GM12872 (cell line): Measurements from ENCODE around the gene DSEL.

ENCODE experiments used
- TF ChIP-seq, protein P1 (sequence below): IDR thresholded peaks from 3 replicates; pipeline ENCODE4 v1.5.1; 2011; ENCODE audit warnings: low read depth, mild to moderate bottlenecking, low read length, moderate library complexity; ENCODE audit not compliant: insufficient read depth

Gene DSEL

DNA sequence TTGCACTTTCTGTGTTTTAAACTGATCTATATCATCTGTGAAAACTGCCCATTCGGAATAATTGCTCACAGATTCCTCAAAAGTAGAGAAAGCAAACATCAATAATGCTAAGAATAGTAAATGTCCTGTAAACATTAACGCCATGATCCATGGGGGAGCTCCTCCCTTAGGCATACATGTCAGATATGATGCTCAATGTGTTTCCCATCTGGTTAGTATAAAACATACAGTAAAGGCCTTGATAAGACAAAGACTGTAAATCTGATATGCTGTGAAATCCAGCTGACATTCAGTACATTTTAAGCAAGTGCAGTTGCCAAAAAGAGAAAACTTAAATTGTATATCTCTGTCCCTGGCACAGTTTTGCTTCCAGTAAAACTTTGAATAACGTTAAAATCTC, 2.1 kb downstream of the DSEL start:
- TF ChIP-seq, protein P1, sequence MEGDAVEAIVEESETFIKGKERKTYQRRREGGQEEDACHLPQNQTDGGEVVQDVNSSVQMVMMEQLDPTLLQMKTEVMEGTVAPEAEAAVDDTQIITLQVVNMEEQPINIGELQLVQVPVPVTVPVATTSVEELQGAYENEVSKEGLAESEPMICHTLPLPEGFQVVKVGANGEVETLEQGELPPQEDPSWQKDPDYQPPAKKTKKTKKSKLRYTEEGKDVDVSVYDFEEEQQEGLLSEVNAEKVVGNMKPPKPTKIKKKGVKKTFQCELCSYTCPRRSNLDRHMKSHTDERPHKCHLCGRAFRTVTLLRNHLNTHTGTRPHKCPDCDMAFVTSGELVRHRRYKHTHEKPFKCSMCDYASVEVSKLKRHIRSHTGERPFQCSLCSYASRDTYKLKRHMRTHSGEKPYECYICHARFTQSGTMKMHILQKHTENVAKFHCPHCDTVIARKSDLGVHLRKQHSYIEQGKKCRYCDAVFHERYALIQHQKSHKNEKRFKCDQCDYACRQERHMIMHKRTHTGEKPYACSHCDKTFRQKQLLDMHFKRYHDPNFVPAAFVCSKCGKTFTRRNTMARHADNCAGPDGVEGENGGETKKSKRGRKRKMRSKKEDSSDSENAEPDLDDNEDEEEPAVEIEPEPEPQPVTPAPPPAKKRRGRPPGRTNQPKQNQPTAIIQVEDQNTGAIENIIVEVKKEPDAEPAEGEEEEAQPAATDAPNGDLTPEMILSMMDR, result no peak

DNA sequence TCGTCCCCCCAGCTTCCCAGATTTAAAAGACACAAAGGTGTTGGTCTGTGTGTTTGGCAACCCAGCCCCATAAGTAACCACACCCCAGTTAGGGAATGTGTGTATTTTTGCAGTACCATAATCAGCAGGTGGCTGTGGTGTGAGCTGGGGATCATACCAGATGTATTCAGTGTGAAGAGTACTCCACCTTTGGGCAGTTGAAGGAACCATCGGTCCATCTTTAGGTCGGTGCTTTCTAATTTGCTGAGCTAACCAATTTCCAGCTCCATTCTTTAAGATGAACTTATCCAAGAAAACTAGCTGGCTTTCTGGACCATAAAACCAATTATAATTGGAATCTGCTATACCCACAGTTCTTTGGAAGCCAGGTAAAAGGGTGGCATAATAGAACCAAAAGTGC, 3.2 kb downstream of the DSEL start:
- TF ChIP-seq, protein P1, result no peak

DNA sequence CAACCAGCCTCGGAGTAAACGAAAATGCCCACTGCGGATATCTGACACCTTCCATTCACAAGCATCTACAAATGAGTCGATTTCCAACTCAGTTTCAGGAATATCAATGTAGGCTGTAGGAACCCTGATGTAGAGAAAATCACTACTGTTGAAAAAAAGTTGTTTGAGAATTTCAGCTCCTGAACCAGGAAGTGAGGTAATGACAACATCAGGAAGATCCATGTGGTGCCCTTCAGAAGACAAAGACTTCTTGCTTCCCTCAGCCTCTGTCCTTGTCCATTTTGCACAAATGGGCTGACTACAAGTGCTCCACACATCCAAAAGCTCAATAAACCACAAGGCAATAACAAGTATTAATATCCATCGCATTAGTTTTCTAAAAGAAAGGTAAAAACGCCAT, 4.7 kb downstream of the DSEL start:
- TF ChIP-seq, protein P1, result no peak

DNA sequence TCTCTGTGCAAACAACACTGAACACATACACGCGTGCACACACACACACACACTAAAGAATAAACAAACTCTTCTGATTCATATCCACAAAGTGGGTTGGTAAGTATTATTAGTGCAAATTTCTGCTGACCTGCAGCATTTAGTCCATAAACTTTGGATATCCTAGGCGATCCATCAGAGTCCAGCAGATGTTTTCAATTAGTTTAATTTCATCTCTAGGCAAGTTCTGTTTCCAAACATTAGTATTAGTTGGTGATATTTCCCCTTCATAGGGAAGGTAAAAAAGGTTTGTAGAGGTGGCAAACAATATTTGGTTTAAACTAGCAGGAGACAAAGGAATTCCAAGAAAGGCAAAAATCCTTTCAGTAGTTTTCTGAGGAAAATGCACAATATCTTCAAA, 5.7 kb downstream of the DSEL start:
- TF ChIP-seq, protein P1, result no peak

DNA sequence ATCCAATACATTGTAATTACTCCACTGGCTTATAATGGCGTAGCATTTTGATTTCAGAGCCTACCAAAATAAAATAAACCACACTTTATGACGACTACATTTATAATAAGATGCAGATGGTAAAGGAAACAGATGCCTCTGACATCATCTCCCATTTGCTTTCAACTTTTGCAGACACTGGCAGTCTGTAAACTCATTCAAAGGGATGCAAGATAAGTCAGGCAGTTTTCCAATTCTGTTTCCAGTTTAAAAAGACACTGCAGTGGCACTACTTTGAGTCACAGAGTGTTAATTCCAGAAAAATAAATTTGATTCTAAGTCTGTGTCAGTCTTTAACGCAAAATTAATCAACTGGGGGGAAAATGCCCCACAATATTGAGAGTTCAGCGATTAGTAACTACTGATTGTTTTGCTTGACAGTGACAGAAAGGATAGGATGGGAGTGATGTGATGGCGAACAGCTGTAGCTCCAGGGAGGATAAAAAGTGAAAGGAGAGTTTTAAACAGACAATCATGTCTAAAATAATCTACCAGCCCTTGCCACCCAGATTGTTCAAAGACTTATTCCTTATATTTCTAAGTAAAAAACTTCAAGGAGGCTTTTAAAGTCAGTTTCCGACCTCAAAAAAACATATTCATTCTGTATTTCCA, 6.7 kb downstream of the DSEL start:
- TF ChIP-seq, protein P1, result no peak

DNA sequence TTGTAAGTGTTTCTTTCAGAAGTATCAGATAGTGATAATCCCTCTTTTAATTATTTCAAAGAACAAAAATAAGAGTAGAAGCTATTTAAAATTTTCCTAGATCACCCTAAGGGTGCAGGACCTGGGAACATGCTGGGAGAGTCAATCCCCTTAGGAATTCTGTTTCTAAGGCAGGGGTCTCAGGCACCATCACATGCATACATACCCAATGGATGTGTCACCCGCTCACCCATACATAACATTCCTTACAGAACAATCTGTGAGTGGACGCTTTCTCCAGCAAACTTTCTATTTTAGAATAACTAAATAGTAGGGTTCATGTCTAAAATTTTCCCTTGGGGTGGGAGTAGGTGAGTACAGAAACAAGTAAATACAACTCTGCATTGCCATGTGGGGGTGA, 8.4 kb downstream of the DSEL start:
- TF ChIP-seq, protein P1, result no peak

DNA sequence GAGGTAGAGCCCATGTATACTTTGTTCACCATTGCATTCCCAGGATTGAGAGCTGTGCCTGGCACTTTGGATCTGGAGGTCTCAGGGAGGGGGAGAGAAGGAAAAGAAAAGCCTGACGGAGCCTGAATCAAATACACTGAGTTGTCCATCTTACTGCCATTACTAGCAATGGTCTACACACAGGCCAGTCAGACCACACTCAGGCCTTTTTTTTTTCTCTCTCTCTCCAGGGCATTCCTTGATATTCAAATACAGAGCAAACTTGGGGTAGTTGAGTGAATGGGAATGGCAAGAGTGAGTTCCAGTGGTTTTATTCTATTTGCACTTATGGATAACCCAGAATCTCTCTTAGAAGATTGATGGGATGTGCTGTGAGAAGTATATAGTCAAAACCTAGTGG, 11.8 kb downstream of the DSEL start:
- TF ChIP-seq, protein P1, result no peak
